GM12801 (cell line): ENCODE data around the gene IGSF21.

Source experiments
- TF ChIP-seq, protein P1 (sequence below): IDR thresholded peaks from one replicate; pipeline ENCODE4 v1.5.1; 2011; ENCODE audit warnings: control low read depth; ENCODE audit not compliant: insufficient read length; ENCODE audit errors: extremely low read depth

IGSF21 gene

DNA sequence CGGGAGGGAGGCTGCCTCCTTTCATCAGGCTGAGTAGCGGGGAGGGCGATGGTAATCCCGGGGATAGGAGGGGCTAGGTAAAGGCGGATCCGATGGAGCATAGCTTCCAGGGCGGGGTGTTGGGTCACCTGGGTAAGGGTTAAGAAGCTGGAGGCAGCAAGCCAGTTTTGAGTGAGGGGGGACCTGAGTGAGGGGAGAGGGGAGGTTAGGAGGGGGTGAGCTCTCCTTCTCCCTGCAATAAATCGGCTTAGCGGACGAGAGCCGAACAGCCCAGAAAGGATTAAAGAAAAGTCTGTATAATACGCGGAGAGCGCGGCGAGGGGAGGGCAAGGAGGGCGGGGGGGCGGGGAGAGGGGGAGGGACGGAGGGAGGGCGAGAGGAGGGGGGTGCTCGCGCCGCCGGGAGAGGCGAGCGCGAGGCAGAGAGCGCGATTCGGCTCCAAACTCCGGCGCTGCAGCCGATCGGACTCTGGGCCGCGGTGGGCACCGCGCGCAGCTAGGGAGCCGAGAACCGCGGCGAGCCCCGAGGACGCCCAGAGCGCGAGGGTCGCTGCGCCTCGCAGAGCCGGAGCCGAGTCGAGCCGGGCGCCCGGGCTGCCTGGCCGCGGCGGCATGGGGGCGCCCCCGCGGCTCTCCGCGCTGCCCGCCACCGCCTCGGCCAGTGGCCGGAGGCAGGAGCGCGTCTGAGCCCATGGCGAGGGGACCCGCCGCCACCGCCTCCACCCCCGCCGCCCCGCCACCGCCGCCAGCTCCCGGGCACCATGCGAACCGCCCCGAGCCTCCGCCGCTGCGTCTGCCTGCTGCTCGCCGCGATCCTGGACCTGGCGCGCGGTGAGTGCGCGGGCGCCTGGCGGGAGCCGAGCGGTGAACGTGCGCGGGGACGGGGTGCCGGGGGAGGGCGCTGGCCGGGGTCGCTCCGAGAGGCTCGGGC, at the start of gene IGSF21:
Gene IGSF21, plus strand, starts transcription at position 430 of the 930 bp plus-strand sequence. Its CDS starts 331 bp downstream, at position 761.
- TF ChIP-seq, protein P1, sequence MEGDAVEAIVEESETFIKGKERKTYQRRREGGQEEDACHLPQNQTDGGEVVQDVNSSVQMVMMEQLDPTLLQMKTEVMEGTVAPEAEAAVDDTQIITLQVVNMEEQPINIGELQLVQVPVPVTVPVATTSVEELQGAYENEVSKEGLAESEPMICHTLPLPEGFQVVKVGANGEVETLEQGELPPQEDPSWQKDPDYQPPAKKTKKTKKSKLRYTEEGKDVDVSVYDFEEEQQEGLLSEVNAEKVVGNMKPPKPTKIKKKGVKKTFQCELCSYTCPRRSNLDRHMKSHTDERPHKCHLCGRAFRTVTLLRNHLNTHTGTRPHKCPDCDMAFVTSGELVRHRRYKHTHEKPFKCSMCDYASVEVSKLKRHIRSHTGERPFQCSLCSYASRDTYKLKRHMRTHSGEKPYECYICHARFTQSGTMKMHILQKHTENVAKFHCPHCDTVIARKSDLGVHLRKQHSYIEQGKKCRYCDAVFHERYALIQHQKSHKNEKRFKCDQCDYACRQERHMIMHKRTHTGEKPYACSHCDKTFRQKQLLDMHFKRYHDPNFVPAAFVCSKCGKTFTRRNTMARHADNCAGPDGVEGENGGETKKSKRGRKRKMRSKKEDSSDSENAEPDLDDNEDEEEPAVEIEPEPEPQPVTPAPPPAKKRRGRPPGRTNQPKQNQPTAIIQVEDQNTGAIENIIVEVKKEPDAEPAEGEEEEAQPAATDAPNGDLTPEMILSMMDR: no peak

DNA sequence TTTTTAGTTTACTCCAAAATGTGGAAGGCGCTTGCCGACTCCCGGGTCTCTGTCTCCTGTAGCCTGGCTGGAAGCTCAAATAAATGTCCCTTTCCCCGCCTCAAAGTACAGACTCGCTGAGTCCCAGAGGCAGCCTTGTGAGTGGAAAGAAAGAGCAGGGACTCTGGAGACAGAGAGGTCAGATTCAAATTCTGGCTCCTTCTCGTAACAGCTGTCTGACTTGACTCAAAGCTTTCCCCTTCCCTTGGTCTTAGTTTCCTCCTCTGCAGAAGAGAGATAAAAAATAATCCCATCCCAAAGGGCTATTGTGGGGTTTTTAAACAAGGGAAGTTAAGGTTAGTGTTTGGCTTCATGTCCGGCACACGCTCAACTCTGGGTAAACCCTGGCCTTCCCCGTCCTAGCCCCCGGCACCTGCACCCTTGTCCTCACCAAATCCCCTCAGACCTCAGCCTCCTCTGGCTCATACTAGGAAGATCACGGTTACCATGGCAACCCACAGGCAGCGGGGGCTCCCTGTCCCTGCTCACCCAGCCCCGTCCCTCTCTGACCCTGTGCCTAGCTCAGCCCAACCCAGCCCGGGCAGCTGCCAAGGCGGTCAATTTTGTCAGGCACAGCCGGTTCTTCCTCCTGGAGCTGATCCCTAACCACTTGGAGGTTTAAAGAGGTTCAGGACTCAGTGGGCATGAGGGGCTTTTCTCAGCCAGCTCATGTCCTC, 49.2 kb upstream of the IGSF21 start:
- TF ChIP-seq, protein P1: no peak

DNA sequence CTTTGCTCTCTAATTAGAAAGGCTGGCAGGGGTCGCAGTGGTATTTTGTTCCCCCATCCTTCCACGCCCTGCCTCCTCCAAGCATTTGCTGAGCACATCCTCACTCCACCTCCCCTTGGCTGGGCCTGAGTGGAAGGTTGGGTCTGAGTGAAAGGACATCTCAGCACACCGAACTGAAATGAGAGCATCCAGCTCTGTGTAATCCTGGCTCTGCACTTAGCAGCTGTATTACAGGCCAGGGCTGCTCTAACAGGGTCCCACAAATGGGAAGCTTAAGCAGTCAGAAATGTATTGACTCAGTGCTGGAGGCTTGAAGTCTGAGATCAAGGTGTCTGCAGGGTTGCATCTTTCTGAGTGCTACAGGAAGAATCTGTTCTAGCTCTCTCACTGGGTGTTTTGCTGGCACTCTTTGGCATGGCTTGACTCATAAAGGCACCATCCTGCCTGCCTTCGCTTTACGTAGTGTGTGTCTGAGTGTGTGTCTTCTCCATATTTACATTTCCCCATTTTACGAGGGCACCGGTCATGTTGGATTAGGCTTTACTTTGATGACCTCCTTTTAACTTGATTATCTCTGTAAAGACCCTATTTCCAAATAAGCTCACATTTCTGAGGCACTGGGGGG, 48.5 kb upstream of the IGSF21 start:
- TF ChIP-seq, protein P1: no peak

DNA sequence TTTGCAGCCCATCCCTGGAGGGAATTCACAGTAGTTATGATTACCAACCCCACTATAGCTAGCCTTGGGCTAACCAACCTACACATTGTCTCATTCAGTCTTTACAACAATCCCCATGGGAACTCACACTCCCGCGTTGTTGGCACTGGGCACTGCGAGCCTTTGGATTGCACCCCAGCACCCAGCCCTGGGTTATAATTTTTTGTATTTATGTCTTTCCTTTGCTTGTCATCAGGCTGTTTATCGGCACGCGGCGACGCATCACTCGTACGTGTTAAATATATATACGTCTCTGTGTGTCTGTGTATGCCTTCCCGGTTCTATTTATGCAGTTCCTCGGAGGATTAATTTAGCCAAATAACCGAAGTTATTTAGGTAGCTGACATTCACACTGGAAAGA, 47.2 kb upstream of the IGSF21 start:
- TF ChIP-seq, protein P1: no peak

DNA sequence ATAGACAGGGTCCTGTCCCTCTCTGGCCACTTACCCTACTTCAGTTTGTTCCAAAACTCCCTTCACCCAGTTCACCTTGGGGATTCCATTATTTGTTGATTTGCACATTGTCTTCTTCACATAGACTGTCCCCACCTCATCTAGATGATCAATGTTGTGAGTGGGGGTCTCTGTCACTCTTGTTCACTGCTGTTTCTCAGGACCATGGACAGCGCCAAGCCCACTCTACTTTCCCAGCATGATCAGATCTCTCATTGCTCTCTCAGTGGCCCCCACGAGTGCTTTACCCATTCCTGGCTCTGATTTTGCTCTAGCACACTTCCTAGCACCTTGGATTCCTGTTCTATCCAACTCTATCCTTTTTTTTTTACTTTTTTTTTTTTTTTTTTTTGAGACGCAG, 45.4 kb upstream of the IGSF21 start:
- TF ChIP-seq, protein P1: no peak

DNA sequence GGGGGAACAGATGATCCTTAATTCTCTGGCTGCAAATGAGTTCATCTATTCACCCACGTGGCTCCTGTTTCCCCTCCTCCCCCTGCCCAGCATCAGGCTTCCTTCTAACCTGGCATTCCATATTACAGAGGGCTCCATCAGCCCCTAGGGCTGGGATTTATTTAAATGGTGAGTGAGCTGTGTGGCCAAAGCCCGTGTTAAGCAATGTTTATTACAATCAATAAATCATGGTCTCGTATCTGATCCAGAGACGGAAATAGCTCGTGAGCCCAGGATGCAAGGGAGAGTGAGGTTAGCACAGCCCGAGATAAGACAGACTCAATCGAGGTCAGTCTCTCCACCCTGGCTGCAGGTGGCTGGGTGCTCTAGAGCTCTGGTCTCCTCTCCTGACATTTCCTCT, 43.1 kb upstream of the IGSF21 start:
- TF ChIP-seq, protein P1: no peak

DNA sequence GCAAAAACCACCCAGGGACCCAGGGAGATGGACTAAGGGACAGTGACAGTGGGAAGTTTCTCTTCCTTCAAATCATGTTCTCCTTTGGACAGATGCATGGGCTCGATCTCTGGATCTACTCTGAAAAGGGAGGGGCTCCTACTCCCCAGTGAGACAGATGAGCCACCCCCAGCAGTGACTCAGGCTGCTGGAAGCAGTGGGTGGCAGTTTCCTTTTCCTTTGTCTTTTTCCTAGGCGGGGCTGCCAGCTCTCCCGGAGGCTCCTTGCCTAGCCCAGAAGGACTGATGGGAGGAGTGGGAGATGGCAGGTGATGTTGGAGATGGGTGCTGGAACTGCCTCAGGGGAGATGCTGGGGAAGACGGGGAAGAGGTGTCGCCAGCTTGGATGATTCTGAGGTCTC, 41.0 kb upstream of the IGSF21 start:
- TF ChIP-seq, protein P1: no peak
